HepG2 (cell line): ENCODE measurements around the gene CLIC1. TPM values are rescaled to one million over a fixed set of nuclear protein-coding genes. Genes with fewer than 3 reads are reported as not detected.

Source experiments
- DNMT1 ChIP-seq: sonication (generic); formaldehyde crosslinking; IDR thresholded peaks from 2 replicates; pipeline ENCODE4 v1.5.1; 2020; ENCODE audit warnings: mild to moderate bottlenecking, missing genetic modification reagents
- DPF2 ChIP-seq: sonication (generic); formaldehyde crosslinking; IDR thresholded peaks from 2 replicates; pipeline ENCODE4 v1.4.0; 2020; ENCODE audit warnings: mild to moderate bottlenecking, low read depth, missing genetic modification reagents, borderline replicate concordance
- FOSL2 ChIP-seq: sonication (generic); formaldehyde crosslinking; IDR thresholded peaks from 2 replicates; pipeline ENCODE4 v1.4.0; 2020; ENCODE audit warnings: missing genetic modification reagents
- GATAD2A ChIP-seq: IDR thresholded peaks from 2 replicates; pipeline ENCODE4 v1.6.1; 2016
- KDM1A ChIP-seq: IDR thresholded peaks from 2 replicates; pipeline ENCODE4 v1.6.1; 2016; ENCODE audit warnings: missing compliant biosample characterization
- RARA ChIP-seq: IDR thresholded peaks from 2 replicates; pipeline ENCODE4 v1.6.1; 2016; ENCODE audit warnings: missing genetic modification reagents, missing compliant biosample characterization
- RXRA ChIP-seq: sonication (generic); formaldehyde crosslinking; IDR thresholded peaks from 2 replicates; pipeline ENCODE4 v1.5.1; 2020; ENCODE audit warnings: missing genetic modification reagents
- SOX5 ChIP-seq: IDR thresholded peaks from 2 replicates; pipeline ENCODE4 v1.6.1; 2016; ENCODE audit warnings: borderline replicate concordance
- ZMYM2 ChIP-seq: sonication (generic); formaldehyde crosslinking; IDR thresholded peaks from 2 replicates; pipeline ENCODE4 v1.8.0; 2022; ENCODE audit warnings: mild to moderate bottlenecking, missing genetic modification reagents
- ZNF207 ChIP-seq: fragments of 450-650 bp; IDR thresholded peaks from 2 replicates; pipeline ENCODE4 v1.6.1; 2016; ENCODE audit warnings: antibody characterized with exemption, borderline replicate concordance
- ZNF720 ChIP-seq: sonication (generic); formaldehyde crosslinking; IDR thresholded peaks from 2 replicates; pipeline ENCODE4 v1.4.0; 2020; ENCODE audit warnings: missing genetic modification reagents
- ZNF879 ChIP-seq: sonication (generic); formaldehyde crosslinking; IDR thresholded peaks from 2 replicates; pipeline ENCODE4 v1.8.1; 2023; ENCODE audit warnings: missing genetic modification reagents
- polyA plus RNA-seq, 8 experiments: library from polyadenylated mRNA; depleted of rRNA in 3 of 8; stranded (reverse) in 7 of 8; unstranded in 1 of 8; fragments of >200 nt; fragmentation: Illumina TruSeq in 4 of 8; extraction: Trizol in 4 of 8; gene quantifications; 2 replicates each; pipeline versions ENCODE4 v1.2.1 to v1.2.3, GENCODE V29; 2011 to 2016; ENCODE audit warnings: low read depth in 4 of 8, missing spikeins in 1 of 8, mixed read lengths in 1 of 8; ENCODE audit not compliant: insufficient read depth in 1 of 8
- total RNA-seq, 5 experiments: library from RNA; depleted of rRNA; stranded (reverse); fragments of >200 nt; fragmentation: Illumina TruSeq; extraction: Trizol; gene quantifications; 2 replicates each; pipeline ENCODE4 v1.2.3, GENCODE V29; 2016; ENCODE audit warnings: low read depth in 1 of 5
- TF ChIP-seq, protein P1 (sequence below): sonication (generic); formaldehyde crosslinking; IDR thresholded peaks from 2 replicates; pipeline ENCODE4 v1.4.0; 2020; ENCODE audit warnings: low read depth, missing genetic modification reagents
- TF ChIP-seq, protein P2 (sequence below): IDR thresholded peaks from 2 replicates; pipeline ENCODE4 v1.6.1; 2016; ENCODE audit warnings: missing compliant biosample characterization, missing genetic modification reagents, borderline replicate concordance
- TF ChIP-seq, protein P3 (sequence below): sonication (generic); formaldehyde crosslinking; IDR thresholded peaks from 2 replicates; pipeline ENCODE4 v1.4.0; 2020; ENCODE audit warnings: missing genetic modification reagents
- TF ChIP-seq, protein P4 (sequence below): IDR thresholded peaks from 2 replicates; pipeline ENCODE4 v1.6.1; 2012; ENCODE audit warnings: low read length, improper control_type of control experiment
- TF ChIP-seq, protein P5 (sequence below): sonication (generic); formaldehyde crosslinking; IDR thresholded peaks from 2 replicates; pipeline ENCODE4 v1.5.1; 2020; ENCODE audit warnings: mild to moderate bottlenecking, moderate library complexity, missing genetic modification reagents

The CLIC1 gene
- total and polyA plus RNA-seq, 2 of the 13 experiments (the other 11 are each of a cell fraction or from before 2014, with no cell fraction given) = 602 to 891 TPM

DNA sequence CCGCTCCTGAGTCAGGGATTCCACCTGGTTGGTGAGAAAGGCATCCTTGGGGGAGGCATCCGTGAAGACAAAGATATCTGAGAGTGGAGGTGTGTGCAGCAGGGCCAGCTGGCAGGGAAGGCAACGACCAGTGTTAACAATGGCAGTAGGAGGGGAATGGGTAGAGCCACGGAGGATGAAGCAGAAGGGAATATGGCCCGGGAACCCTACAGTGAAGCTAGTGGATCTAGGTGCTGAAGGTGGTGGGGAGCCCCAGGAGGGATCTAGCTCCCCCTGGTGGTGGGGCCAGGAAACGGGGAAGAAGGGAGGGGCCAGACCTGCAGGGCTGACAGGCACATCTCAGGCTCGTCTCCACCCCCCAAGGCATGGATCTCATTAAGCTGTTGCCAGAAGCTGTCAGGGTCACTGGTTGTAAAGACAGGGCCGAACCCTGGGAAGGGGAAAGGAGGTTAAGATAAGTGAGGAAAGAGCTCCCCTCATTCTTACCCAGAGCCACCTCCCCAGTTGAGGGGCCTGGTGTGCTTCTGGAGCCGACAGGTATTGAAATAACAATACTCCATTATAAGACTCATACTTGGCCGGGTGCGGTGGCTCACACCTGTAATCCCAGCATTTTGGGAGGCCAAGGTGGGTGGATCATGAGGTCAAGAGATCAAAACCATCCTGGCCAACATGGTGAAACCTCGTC, 33.5 kb upstream of the CLIC1 start (continued):
- TF ChIP-seq, protein P1, sequence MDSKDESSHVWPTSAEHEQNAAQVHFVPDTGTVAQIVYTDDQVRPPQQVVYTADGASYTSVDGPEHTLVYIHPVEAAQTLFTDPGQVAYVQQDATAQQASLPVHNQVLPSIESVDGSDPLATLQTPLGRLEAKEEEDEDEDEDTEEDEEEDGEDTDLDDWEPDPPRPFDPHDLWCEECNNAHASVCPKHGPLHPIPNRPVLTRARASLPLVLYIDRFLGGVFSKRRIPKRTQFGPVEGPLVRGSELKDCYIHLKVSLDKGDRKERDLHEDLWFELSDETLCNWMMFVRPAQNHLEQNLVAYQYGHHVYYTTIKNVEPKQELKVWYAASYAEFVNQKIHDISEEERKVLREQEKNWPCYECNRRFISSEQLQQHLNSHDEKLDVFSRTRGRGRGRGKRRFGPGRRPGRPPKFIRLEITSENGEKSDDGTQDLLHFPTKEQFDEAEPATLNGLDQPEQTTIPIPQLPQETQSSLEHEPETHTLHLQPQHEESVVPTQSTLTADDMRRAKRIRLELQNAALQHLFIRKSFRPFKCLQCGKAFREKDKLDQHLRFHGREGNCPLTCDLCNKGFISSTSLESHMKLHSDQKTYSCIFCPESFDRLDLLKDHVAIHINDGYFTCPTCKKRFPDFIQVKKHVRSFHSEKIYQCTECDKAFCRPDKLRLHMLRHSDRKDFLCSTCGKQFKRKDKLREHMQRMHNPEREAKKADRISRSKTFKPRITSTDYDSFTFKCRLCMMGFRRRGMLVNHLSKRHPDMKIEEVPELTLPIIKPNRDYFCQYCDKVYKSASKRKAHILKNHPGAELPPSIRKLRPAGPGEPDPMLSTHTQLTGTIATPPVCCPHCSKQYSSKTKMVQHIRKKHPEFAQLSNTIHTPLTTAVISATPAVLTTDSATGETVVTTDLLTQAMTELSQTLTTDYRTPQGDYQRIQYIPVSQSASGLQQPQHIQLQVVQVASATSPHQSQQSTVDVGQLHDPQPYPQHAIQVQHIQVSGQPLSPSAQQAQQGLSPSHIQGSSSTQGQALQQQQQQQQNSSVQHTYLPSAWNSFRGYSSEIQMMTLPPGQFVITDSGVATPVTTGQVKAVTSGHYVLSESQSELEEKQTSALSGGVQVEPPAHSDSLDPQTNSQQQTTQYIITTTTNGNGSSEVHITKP = 0 out of 2 replicates have a peak, but pooled peaks have one; percentile 46
- TF ChIP-seq ZNF720 (CRISPR knock-in tag) (no peak), ZNF207 (no peak), GATAD2A (CRISPR knock-in tag) (peak; percentile 54), ZNF879 (0 out of 2 replicates have a peak, but pooled peaks have one; percentile 35), FOSL2 (CRISPR knock-in tag) (peak; percentile 65), DNMT1 (CRISPR knock-in tag) (peak; percentile 83; the same call in 1 of the 2 replicates), DPF2 (CRISPR knock-in tag) (no peak), RXRA (CRISPR knock-in tag) (no peak), ZMYM2 (CRISPR knock-in tag) (peak; percentile 77), KDM1A (peak; percentile 53; the same call in 1 of the 2 replicates), SOX5 (CRISPR knock-in tag) (peak; percentile 61), RARA (0 out of 2 replicates have a peak, but pooled peaks have one; percentile 21)
- TF ChIP-seq, protein P2, sequence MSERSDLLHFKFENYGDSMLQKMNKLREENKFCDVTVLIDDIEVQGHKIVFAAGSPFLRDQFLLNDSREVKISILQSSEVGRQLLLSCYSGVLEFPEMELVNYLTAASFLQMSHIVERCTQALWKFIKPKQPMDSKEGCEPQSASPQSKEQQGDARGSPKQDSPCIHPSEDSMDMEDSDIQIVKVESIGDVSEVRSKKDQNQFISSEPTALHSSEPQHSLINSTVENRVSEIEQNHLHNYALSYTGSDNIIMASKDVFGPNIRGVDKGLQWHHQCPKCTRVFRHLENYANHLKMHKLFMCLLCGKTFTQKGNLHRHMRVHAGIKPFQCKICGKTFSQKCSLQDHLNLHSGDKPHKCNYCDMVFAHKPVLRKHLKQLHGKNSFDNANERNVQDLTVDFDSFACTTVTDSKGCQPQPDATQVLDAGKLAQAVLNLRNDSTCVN (CRISPR knock-in tag) = 0 out of 2 replicates have a peak, but pooled peaks have one; percentile 34
- TF ChIP-seq, protein P3, sequence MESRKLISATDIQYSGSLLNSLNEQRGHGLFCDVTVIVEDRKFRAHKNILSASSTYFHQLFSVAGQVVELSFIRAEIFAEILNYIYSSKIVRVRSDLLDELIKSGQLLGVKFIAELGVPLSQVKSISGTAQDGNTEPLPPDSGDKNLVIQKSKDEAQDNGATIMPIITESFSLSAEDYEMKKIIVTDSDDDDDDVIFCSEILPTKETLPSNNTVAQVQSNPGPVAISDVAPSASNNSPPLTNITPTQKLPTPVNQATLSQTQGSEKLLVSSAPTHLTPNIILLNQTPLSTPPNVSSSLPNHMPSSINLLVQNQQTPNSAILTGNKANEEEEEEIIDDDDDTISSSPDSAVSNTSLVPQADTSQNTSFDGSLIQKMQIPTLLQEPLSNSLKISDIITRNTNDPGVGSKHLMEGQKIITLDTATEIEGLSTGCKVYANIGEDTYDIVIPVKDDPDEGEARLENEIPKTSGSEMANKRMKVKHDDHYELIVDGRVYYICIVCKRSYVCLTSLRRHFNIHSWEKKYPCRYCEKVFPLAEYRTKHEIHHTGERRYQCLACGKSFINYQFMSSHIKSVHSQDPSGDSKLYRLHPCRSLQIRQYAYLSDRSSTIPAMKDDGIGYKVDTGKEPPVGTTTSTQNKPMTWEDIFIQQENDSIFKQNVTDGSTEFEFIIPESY (CRISPR knock-in tag) = peak; percentile 64; the same call in 1 of the 2 replicates
- TF ChIP-seq, protein P4, sequence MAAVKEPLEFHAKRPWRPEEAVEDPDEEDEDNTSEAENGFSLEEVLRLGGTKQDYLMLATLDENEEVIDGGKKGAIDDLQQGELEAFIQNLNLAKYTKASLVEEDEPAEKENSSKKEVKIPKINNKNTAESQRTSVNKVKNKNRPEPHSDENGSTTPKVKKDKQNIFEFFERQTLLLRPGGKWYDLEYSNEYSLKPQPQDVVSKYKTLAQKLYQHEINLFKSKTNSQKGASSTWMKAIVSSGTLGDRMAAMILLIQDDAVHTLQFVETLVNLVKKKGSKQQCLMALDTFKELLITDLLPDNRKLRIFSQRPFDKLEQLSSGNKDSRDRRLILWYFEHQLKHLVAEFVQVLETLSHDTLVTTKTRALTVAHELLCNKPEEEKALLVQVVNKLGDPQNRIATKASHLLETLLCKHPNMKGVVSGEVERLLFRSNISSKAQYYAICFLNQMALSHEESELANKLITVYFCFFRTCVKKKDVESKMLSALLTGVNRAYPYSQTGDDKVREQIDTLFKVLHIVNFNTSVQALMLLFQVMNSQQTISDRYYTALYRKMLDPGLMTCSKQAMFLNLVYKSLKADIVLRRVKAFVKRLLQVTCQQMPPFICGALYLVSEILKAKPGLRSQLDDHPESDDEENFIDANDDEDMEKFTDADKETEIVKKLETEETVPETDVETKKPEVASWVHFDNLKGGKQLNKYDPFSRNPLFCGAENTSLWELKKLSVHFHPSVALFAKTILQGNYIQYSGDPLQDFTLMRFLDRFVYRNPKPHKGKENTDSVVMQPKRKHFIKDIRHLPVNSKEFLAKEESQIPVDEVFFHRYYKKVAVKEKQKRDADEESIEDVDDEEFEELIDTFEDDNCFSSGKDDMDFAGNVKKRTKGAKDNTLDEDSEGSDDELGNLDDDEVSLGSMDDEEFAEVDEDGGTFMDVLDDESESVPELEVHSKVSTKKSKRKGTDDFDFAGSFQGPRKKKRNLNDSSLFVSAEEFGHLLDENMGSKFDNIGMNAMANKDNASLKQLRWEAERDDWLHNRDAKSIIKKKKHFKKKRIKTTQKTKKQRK = no peak
- TF ChIP-seq, protein P5, sequence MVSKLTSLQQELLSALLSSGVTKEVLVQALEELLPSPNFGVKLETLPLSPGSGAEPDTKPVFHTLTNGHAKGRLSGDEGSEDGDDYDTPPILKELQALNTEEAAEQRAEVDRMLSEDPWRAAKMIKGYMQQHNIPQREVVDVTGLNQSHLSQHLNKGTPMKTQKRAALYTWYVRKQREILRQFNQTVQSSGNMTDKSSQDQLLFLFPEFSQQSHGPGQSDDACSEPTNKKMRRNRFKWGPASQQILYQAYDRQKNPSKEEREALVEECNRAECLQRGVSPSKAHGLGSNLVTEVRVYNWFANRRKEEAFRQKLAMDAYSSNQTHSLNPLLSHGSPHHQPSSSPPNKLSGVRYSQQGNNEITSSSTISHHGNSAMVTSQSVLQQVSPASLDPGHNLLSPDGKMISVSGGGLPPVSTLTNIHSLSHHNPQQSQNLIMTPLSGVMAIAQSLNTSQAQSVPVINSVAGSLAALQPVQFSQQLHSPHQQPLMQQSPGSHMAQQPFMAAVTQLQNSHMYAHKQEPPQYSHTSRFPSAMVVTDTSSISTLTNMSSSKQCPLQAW = 0 out of 2 replicates have a peak, but pooled peaks have one; percentile 48
